IPS-18a (cell line): ENCODE results near the gene CD72.
A peak's percentile ranks its signal among the peaks of the same experiment; 100 is the strongest.
"Not testable (repeated sequence)": the region's sequence is repeated elsewhere in the genome, so short reads cannot be mapped to it uniquely, and the experiment has no call there.

Source experiments
- H3K27ac ChIP-seq: one replicate; pipeline ENCODE4 v1.5.1; 2013; ENCODE audit warnings: low read length
- H3K27me3 ChIP-seq: one replicate; pipeline ENCODE4 v1.6.1; 2013; ENCODE audit warnings: mild to moderate bottlenecking, low read length; ENCODE audit not compliant: control insufficient read depth, insufficient read depth
- H3K36me3 ChIP-seq: one replicate; pipeline ENCODE4 v1.6.1; 2013; ENCODE audit warnings: low read depth, low read length; ENCODE audit not compliant: control insufficient read depth
- H3K4me1 ChIP-seq: one replicate; pipeline ENCODE4 v1.6.1; 2013; ENCODE audit warnings: low read depth, low read length; ENCODE audit not compliant: control insufficient read depth
- H3K4me3 ChIP-seq: one replicate; pipeline ENCODE4 v1.5.1; 2013; ENCODE audit warnings: low read length
- H3K9ac ChIP-seq: one replicate; pipeline ENCODE4 v1.6.1; 2013; ENCODE audit warnings: mild to moderate bottlenecking, low read length, moderate library complexity
- H3K9me3 ChIP-seq: one replicate; pipeline ENCODE4 v1.6.1; 2013; ENCODE audit warnings: low read depth, low read length; ENCODE audit not compliant: control insufficient read depth

Gene CD72

DNA sequence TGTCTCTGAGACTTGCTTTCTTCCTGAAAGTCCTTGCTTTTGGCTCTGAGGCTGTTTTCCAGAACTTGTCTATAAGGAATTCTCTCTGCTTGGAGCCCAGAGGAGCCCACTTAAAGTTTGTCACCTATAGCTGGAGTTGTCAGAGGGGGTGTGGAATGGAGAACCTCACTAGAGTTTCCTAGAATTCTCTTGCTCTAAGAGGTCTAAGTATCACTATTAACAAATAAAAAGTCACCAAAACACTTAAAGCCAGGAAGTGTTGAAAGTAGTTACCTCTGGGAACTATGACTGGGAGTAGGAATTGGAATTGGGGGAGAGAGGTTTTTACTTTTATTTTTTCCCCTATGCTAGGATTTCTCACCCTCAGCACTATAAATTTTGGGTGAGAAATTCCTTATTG, 17.5 kb upstream of the CD72 start:
- H3K27me3 ChIP-seq: no peaks in the 10 kb centered on the region
- no peak overlapping the region for H3K9ac ChIP-seq
- H3K4me3 ChIP-seq: no peak overlapping the region
- no peaks in the 10 kb centered on the region for H3K4me1 ChIP-seq
- H3K36me3 ChIP-seq: no peaks in the 10 kb centered on the region
- H3K27ac ChIP-seq: no peak overlapping the region
- no peaks in the 10 kb centered on the region for H3K9me3 ChIP-seq

DNA sequence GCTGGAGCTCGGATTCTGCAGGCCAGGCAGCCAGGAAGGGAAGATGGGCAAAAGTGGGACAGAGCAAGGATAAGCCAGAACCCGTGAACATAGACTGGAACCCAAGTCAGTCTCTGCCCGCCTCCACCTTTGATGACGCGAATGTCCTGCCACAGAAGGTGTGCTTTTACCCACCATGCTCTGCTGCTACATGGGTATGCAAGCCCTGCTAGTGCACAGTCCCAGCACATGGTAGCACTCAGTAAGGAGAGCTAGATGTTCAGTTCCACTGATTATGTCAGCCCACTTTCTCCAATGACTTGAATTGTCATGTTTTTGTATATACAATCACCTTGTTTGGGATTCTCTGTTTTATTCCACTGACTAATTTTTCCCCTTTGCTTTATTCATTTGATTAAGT, 11.4 kb upstream of the CD72 start:
- no peaks in the 10 kb centered on the region for H3K36me3 ChIP-seq

GRCh38 chr9:35628389-35628991, 10.3 kb upstream of the CD72 start:
- H3K9ac ChIP-seq: no peak overlapping the region
- no peaks in the 10 kb centered on the region for H3K36me3 ChIP-seq
- no peaks in the 10 kb centered on the region for H3K27me3 ChIP-seq
- H3K4me1 ChIP-seq: no peaks in the 10 kb centered on the region
- no peaks in the 10 kb centered on the region for H3K9me3 ChIP-seq
- H3K4me3 ChIP-seq: no peak overlapping the region
- no peak overlapping the region for H3K27ac ChIP-seq

More for the DNA sequence above, 11.4 kb upstream of the CD72 start:
- Histone ChIP-seq H3K27ac (no peak overlapping the region), H3K4me1 (no peaks in the 10 kb centered on the region), H3K27me3 (no peaks in the 10 kb centered on the region), H3K9me3 (no peaks in the 10 kb centered on the region), H3K9ac (no peak overlapping the region), H3K4me3 (no peak overlapping the region)

DNA sequence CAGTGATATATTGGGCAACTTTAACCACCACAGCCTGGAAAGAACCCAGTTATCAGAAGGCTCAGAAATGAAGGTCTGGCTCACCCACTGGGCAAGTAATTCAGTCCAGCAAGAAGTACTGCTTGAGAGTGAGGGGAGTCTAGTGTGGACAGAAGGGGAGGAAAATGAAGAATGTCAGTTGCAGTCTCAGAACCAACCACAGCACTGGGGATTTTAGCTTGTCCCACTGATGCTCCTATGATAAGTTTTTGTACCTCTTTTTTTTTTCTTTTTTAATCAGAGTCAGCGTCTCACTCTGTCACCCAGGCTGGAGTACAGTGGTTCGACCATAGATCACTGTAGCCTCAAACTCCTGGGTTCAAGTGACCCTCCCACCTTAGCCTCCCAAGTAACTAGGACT, 9.4 kb upstream of the CD72 start:
- no peaks in the 10 kb centered on the region for H3K27me3 ChIP-seq
- H3K36me3 ChIP-seq: no peaks in the 10 kb centered on the region
- H3K9me3 ChIP-seq: no peaks in the 10 kb centered on the region
- H3K4me3 ChIP-seq: no peak overlapping the region
- H3K27ac ChIP-seq: no peak overlapping the region
- no peak overlapping the region for H3K9ac ChIP-seq
- H3K4me1 ChIP-seq: no peaks in the 10 kb centered on the region

DNA sequence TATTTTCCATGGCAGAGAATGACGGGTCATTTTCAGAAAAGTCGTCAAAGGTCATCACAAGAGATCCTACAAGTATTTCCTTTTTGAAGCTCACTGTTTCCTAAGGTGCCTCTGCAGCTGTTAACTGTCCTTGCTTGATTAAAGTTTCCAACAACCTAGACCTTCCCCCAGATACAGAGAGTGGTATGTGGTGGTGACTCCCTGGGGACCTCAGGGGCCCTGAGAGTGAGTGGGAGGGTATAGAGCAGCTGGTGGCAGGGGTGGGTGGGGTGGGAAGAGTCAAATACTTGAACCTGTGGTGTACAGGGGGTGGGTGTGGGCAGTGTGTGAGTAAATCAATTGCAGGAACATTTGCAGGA, 1.6 kb upstream of the CD72 start:
- Histone ChIP-seq H3K9ac (no peak overlapping the region), H3K36me3 (no peaks in the 10 kb centered on the region), H3K27ac (no peak overlapping the region), H3K4me1 (peaks cover 4% of the 10 kb centered on the region), H3K27me3 (peaks cover 27% of the 10 kb centered on the region), H3K9me3 (no peaks in the 10 kb centered on the region), H3K4me3 (no peak overlapping the region)

- H3K9me3 ChIP-seq: no peaks in the 10 kb centered on the region
- H3K27me3 ChIP-seq: peaks cover 27% of the 10 kb centered on the region
- H3K4me1 ChIP-seq: peaks cover 4% of the 10 kb centered on the region
- H3K9ac ChIP-seq: no peak overlapping the region
- no peaks in the 10 kb centered on the region for H3K36me3 ChIP-seq
- no peak overlapping the region for H3K4me3 ChIP-seq
- no peak overlapping the region for H3K27ac ChIP-seq
Observed at GRCh38 chr9:35618854-35619799, 914 bp upstream of the CD72 start.

DNA sequence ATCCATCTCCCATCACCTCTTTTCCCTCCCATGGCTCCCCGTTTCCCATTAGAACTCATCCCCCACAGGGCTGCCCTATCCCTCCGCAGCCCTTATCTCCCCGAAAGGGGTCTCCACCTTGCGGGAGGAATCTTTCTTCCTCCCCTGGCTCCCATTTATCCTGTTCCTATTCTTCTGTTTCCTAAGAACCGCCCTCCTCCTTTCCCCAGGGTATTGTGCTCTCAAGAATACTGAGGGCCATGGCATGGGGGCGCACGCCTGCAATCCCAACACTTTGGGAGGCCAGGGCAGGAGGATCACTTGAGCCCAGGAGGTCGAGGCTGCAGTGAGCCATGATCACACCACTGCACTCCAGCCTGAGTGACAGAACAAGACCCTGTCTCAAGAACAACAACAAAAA, 665 bp downstream of the CD72 start:
- peak overlapping the region; percentile 30 for H3K9ac ChIP-seq
- H3K9me3 ChIP-seq: no peaks in the 10 kb centered on the region
- peaks cover 4% of the 10 kb centered on the region for H3K4me1 ChIP-seq
- no peaks in the 10 kb centered on the region for H3K36me3 ChIP-seq
- no peak overlapping the region for H3K27ac ChIP-seq
- H3K27me3 ChIP-seq: peaks cover 30% of the 10 kb centered on the region
- H3K4me3 ChIP-seq: peak overlapping the region; percentile 65

GRCh38 chr9:35616681-35617459, 1.3 kb downstream of the CD72 start:
- no peaks in the 10 kb centered on the region for H3K36me3 ChIP-seq
- H3K4me3 ChIP-seq: peak overlapping the region; percentile 65
- H3K27me3 ChIP-seq: peaks cover 30% of the 10 kb centered on the region
- peak overlapping the region; percentile 30 for H3K9ac ChIP-seq
- no peaks in the 10 kb centered on the region for H3K9me3 ChIP-seq
- H3K27ac ChIP-seq: no peak overlapping the region
- H3K4me1 ChIP-seq: peaks cover 4% of the 10 kb centered on the region

DNA sequence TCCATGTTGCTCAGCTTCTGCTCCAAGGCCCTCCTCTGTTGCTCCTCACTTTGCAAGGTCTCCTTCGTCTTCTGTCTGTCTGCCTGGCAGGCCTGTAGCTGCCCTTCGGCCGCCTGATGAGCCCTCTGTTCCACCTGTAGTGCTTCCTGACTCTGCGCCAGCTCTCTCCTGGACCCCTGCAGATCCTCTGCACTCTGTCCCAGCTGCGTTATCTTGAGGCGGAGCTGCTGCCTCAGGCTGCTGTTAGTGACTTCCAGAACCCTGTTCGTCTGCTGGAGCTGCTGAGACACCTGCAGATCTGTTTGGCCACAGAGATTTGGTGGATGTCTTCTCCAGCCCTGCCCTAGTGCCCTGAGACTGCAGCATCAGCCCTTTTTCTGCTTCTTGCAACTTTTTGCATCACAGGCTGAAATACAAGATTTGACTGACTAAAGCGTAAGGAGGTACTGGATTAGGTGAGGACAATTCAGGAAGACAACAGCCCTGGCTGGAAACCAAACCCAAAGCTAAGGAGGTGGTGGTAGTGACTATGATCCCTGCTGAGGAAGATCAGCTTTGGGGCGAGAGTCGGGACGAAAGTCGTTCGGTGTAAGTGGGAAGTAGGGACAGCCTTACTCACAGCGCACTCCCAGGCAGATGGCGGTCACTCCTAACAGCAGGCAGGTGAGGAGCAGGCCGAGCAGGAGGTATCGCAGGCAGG, 2.1 kb downstream of the CD72 start:
- Histone ChIP-seq H3K27me3 (peaks cover 30% of the 10 kb centered on the region), H3K9ac (no peak overlapping the region), H3K27ac (no peak overlapping the region), H3K4me3 (peak overlapping the region; percentile 65), H3K4me1 (peaks cover 4% of the 10 kb centered on the region), H3K36me3 (no peaks in the 10 kb centered on the region), H3K9me3 (no peaks in the 10 kb centered on the region)

DNA sequence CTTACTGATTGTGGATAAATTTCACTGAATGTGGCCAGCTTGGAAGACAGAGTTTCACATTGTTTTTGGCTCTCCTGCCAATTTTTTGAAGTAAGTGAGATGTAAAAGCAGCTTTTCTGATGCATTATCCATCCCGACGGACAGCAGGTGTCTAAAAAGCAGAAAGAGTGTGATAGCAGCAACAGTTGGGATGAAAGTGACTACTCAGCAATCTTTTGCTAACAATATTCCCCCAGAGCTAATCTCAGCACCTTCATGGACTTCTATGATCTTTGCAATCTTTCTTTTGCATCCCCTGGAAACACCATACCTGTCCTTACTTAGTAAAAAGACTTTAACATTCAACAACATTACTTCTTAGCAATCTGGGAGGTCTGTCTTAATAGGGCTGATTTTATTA, 5.4 kb downstream of the CD72 start:
- Histone ChIP-seq H3K9ac (no peak overlapping the region), H3K27me3 (peaks cover 26% of the 10 kb centered on the region), H3K9me3 (no peaks in the 10 kb centered on the region), H3K36me3 (peaks cover 14% of the 10 kb centered on the region), H3K4me1 (peaks cover 4% of the 10 kb centered on the region), H3K27ac (no peak overlapping the region), H3K4me3 (no peak overlapping the region)

GRCh38 chr9:35612066-35612465, 6.1 kb downstream of the CD72 start:
- not testable (repeated sequence) for H3K4me1 ChIP-seq, H3K9ac ChIP-seq, H3K27ac ChIP-seq, H3K9me3 ChIP-seq, H3K4me3 ChIP-seq
- Histone ChIP-seq H3K36me3 (peaks cover 15% of the 10 kb centered on the region), H3K27me3 (peaks cover 18% of the 10 kb centered on the region)
